Vagina (tissue), 2 donors: ENCODE data around the gene CENPF.

Experiments
- POLR2A ChIP-seq, 2 donors: fragments of 450-650 bp; IDR thresholded peaks; one replicate each; pipeline ENCODE4 v1.6.1; 2017; ENCODE audit warnings: antibody characterized with exemption in 2 of 2, mild to moderate bottlenecking in 2 of 2, moderate library complexity in 2 of 2
- POLR2AphosphoS5 ChIP-seq, 2 donors: sonication (generic); formaldehyde crosslinking; IDR thresholded peaks; one replicate each; pipeline ENCODE4 v1.9.0; 2017; ENCODE audit warnings: antibody characterized with exemption in 2 of 2, mild to moderate bottlenecking in 2 of 2, low read depth in 1 of 2; ENCODE audit not compliant: insufficient read depth in 1 of 2
- TF ChIP-seq, protein P1 (sequence below), 3 experiments: fragments of 450-650 bp in 2 of 3; fragments of 200-600 bp in 1 of 3; sonication (generic) in 1 of 3; IDR thresholded peaks; one replicate each; pipeline ENCODE4 v1.5.1; 2017 to 2019; ENCODE audit warnings: antibody characterized with exemption in 3 of 3, mild to moderate bottlenecking in 2 of 3, moderate library complexity in 2 of 3

DNA sequence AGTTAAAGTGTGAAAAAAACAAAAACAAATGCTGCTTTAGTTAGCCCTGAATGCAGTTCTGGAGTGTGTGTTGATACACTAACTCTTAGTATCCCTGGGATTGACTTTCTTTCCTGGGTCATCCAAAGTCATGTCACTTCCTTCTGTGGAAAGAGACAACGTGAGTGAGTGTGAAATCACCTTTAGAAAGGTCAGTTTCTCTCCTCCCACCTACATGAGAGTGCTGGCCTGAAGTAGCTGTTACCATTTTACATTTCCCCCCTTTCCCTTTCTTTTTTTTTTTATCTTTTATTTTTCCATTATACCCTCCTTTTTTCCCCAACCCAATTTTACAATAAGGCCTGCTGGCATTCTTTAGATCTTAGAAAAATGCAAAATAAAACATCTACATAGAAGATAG lies 55.2 kb downstream of the CENPF start:
- TF ChIP-seq, protein P1, sequence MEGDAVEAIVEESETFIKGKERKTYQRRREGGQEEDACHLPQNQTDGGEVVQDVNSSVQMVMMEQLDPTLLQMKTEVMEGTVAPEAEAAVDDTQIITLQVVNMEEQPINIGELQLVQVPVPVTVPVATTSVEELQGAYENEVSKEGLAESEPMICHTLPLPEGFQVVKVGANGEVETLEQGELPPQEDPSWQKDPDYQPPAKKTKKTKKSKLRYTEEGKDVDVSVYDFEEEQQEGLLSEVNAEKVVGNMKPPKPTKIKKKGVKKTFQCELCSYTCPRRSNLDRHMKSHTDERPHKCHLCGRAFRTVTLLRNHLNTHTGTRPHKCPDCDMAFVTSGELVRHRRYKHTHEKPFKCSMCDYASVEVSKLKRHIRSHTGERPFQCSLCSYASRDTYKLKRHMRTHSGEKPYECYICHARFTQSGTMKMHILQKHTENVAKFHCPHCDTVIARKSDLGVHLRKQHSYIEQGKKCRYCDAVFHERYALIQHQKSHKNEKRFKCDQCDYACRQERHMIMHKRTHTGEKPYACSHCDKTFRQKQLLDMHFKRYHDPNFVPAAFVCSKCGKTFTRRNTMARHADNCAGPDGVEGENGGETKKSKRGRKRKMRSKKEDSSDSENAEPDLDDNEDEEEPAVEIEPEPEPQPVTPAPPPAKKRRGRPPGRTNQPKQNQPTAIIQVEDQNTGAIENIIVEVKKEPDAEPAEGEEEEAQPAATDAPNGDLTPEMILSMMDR (IDR thresholded peaks at IDR 0.05) = no peak
- no peak for TF ChIP-seq POLR2AphosphoS5 (IDR thresholded peaks at IDR 0.05; ENCODE audit: insufficient read depth in 1 of 2, low read depth in 1 of 2)
- no peak for TF ChIP-seq POLR2A (IDR thresholded peaks at IDR 0.05)
